H1 (cell line): Measurements from ENCODE around the gene NSL1. TPM values are rescaled to one million over a fixed set of nuclear protein-coding genes. Genes with fewer than 3 reads are reported as not detected.

Source experiments
- EZH2 ChIP-seq: fragments of 200-600 bp; sonication (generic); IDR thresholded peaks from 2 replicates; pipeline ENCODE4 v1.7.1; 2012; ENCODE audit warnings: low read depth, mild to moderate bottlenecking, moderate library complexity, low read length, inconsistent platforms; ENCODE audit not compliant: severe bottlenecking
- polyA plus RNA-seq, 7 experiments: library from polyadenylated mRNA; depleted of rRNA in 3 of 7; stranded (reverse) in 5 of 7; unstranded in 2 of 7; fragments of >200 nt in 5 of 7; fragments of 200-250 nt in 2 of 7; gene quantifications; 1 replicate in 5 of 7; 2 replicates in 1 of 7; 4 replicates in 1 of 7; pipeline versions ENCODE4 v1.2.1 to v1.2.3, GENCODE V29; 2011 to 2013; ENCODE audit warnings: missing spikeins in 2 of 7, mixed read lengths in 2 of 7
- total RNA-seq: library from RNA; stranded (reverse); fragmentation: NEBNext Ultra II Directional; extraction: Animal tissue kit (Norgen Biotek cat#: 25700); gene quantifications from 2 replicates; pipeline ENCODE4 v1.2.1, GENCODE V29; 2021

The NSL1 gene
- total and polyA plus RNA-seq, 2 of the 8 experiments (the other 6 are each of a cell fraction or from before 2014, with no cell fraction given): 25.4 to 51.7 TPM

GRCh38 chr1:212700223-212700891 lies 91.2 kb downstream of the NSL1 start (continued):
- TF ChIP-seq EZH2: peak; percentile 82
